DOHH2 (cell line): ENCODE measurements around the gene TAPT1.

Experiments
- H3F3A ChIP-seq: fragments of 200-600 bp; sonication (generic), shearing (Covaris generic); 2 replicates; pipeline ENCODE4 v1.6.0; 2016; ENCODE audit warnings: antibody characterized with exemption, mild to moderate bottlenecking; ENCODE audit not compliant: control insufficient read depth, insufficient read depth
- H3K27ac ChIP-seq: fragments of 200-600 bp; sonication (generic); 2 replicates; pipeline ENCODE4 v1.5.1; 2014; ENCODE audit warnings: low read depth, mild to moderate bottlenecking, low read length, moderate library complexity
- H3K27me3 ChIP-seq: fragments of 200-600 bp; sonication (generic); 2 replicates; pipeline ENCODE4 v1.6.1; 2014; ENCODE audit warnings: mild to moderate bottlenecking, low read length, mixed read lengths; ENCODE audit not compliant: control insufficient read depth
- H3K36me3 ChIP-seq: fragments of 200-600 bp; sonication (generic); 2 replicates; pipeline ENCODE4 v1.6.1; 2014; ENCODE audit warnings: mild to moderate bottlenecking, low read length, moderate library complexity, mixed read lengths; ENCODE audit not compliant: control insufficient read depth
- H3K4me1 ChIP-seq: fragments of 200-600 bp; sonication (generic); 2 replicates; pipeline ENCODE4 v1.6.1; 2014; ENCODE audit warnings: mild to moderate bottlenecking, low read length, mixed read lengths; ENCODE audit not compliant: control insufficient read depth
- H3K4me2 ChIP-seq: fragments of 200-600 bp; sonication (generic); 2 replicates; pipeline ENCODE4 v1.6.0; 2014; ENCODE audit warnings: mild to moderate bottlenecking, low read length, moderate library complexity
- H3K4me3 ChIP-seq: fragments of 200-600 bp; sonication (generic); 2 replicates; pipeline ENCODE4 v1.5.1; 2014; ENCODE audit warnings: mild to moderate bottlenecking, low read length, mixed read lengths
- H3K79me2 ChIP-seq: fragments of 200-600 bp; sonication (generic); 2 replicates; pipeline ENCODE4 v1.6.1; 2014; ENCODE audit warnings: mild to moderate bottlenecking, low read length, mixed read lengths; ENCODE audit not compliant: control insufficient read depth
- H3K9me2 ChIP-seq: fragments of 200-600 bp; sonication (generic); replicated peaks from 2 replicates; pipeline ENCODE4 v1.6.1; 2014; ENCODE audit warnings: mild to moderate bottlenecking, low read length, mixed read lengths; ENCODE audit not compliant: control insufficient read depth
- H3K9me3 ChIP-seq: fragments of 200-600 bp; sonication (generic); 2 replicates; pipeline ENCODE4 v1.6.1; 2014; ENCODE audit warnings: antibody characterized with exemption, low read length, mixed read lengths; ENCODE audit not compliant: control insufficient read depth, insufficient read depth
- H4K20me1 ChIP-seq: fragments of 200-600 bp; sonication (generic); 2 replicates; pipeline ENCODE4 v1.6.0; 2014; ENCODE audit warnings: low read depth, mild to moderate bottlenecking, antibody characterized with exemption, low read length, moderate library complexity; ENCODE audit not compliant: control insufficient read depth, insufficient read depth
- EZH2phosphoT487 ChIP-seq: fragments of 200-600 bp; sonication (generic); IDR thresholded peaks from 2 replicates; pipeline ENCODE4 v1.6.1; 2017; ENCODE audit warnings: borderline replicate concordance, mild to moderate bottlenecking, antibody characterized with exemption, low read length, moderate library complexity, mixed read lengths
- TF ChIP-seq, protein P1 (sequence below): fragments of 200-600 bp; sonication (generic); IDR thresholded peaks from one replicate; pipeline ENCODE4 v1.5.1; 2014; ENCODE audit warnings: antibody characterized with exemption, mild to moderate bottlenecking, low read depth, low read length; ENCODE audit not compliant: poor library complexity, severe bottlenecking

Gene TAPT1

GRCh38 chr4:16224264-16225166 is 1.8 kb downstream of the TAPT1 start:
- Histone ChIP-seq H3K4me2 (peak overlapping the region; percentile 94), H3F3A (peaks cover 8% of the 10 kb centered on the region), H3K79me2 (peaks cover 75% of the 10 kb centered on the region), H3K4me1 (peaks cover 54% of the 10 kb centered on the region), H3K27ac (peak overlapping the region; percentile 80), H3K9me3 (no peaks in the 10 kb centered on the region), H3K27me3 (no peaks in the 10 kb centered on the region), H3K9me2 (no peaks in the 10 kb centered on the region), H3K4me3 (peak overlapping the region; percentile 94), H3K36me3 (peaks cover 30% of the 10 kb centered on the region), H4K20me1 (peaks cover 9% of the 10 kb centered on the region)
- TF ChIP-seq, protein P1, sequence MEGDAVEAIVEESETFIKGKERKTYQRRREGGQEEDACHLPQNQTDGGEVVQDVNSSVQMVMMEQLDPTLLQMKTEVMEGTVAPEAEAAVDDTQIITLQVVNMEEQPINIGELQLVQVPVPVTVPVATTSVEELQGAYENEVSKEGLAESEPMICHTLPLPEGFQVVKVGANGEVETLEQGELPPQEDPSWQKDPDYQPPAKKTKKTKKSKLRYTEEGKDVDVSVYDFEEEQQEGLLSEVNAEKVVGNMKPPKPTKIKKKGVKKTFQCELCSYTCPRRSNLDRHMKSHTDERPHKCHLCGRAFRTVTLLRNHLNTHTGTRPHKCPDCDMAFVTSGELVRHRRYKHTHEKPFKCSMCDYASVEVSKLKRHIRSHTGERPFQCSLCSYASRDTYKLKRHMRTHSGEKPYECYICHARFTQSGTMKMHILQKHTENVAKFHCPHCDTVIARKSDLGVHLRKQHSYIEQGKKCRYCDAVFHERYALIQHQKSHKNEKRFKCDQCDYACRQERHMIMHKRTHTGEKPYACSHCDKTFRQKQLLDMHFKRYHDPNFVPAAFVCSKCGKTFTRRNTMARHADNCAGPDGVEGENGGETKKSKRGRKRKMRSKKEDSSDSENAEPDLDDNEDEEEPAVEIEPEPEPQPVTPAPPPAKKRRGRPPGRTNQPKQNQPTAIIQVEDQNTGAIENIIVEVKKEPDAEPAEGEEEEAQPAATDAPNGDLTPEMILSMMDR, result no peak
- TF ChIP-seq EZH2phosphoT487, result no peak

GRCh38 chr4:16222957-16223527 is 3.2 kb downstream of the TAPT1 start:
- TF ChIP-seq, protein P1, result no peak
- Histone ChIP-seq H3K4me1 (peaks cover 50% of the 10 kb centered on the region), H3K27me3 (no peaks in the 10 kb centered on the region), H3K27ac (no peak overlapping the region), H3K9me2 (no peaks in the 10 kb centered on the region), H3K4me2 (peak overlapping the region; percentile 94), H4K20me1 (peaks cover 16% of the 10 kb centered on the region), H3F3A (peaks cover 7% of the 10 kb centered on the region; the same call in 1 of the 2 replicates), H3K9me3 (no peaks in the 10 kb centered on the region), H3K4me3 (0 out of 2 replicates have a peak overlapping the region, but pooled peaks have one; percentile 8), H3K79me2 (peaks cover 89% of the 10 kb centered on the region), H3K36me3 (peaks cover 37% of the 10 kb centered on the region)

DNA sequence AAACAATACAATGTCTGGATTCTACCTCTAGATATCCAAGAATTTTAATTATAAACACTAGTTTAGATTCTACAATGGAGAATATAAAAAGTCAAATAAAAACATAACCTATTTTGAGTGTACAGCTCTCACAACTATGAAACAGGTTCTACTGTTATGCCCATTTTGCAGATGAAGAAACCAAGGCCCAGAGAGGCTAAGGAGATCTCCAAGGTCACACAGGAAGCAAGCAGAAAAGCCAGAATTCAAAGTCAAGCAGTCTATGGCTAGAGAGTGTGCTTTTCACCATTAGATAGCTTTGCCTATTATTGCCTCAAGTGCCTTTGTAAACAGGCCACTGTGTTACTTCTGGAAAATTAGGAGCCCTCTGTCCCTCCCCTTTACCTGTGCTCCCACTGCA is 7.3 kb downstream of the TAPT1 start:
- Histone ChIP-seq H3K27me3 (no peaks in the 10 kb centered on the region), H3K4me1 (peaks cover 49% of the 10 kb centered on the region), H3K4me2 (no peak overlapping the region), H4K20me1 (peaks cover 30% of the 10 kb centered on the region), H3K27ac (no peak overlapping the region), H3F3A (peaks cover 9% of the 10 kb centered on the region), H3K4me3 (no peak overlapping the region), H3K79me2 (peaks cover 96% of the 10 kb centered on the region), H3K9me2 (no peaks in the 10 kb centered on the region), H3K9me3 (no peaks in the 10 kb centered on the region), H3K36me3 (peaks cover 38% of the 10 kb centered on the region)
- no peak for TF ChIP-seq EZH2phosphoT487
- TF ChIP-seq, protein P1, result no peak
